Natural killer cell (primary cell): ENCODE measurements around the gene HSPA5. TPM values are rescaled to one million over a fixed set of nuclear protein-coding genes. Genes with fewer than 3 reads are reported as not detected.
A peak's percentile ranks its signal among the peaks of the same experiment; 100 is the strongest.
"Not testable (repeated sequence)": the region's sequence is repeated elsewhere in the genome, so short reads cannot be mapped to it uniquely, and the experiment has no call there.

ENCODE experiments used
- ATAC-seq, 3 donors: fragments of 150-1000 bp in 2 of 3; fragments of 200-7000 bp in 1 of 3; cut with Tn5 transposase; 1 replicate in 1 of 3; 2 replicates in 2 of 3; pipeline ENCODE4 v1.10.0; 2021; ENCODE audit warnings: mild to moderate bottlenecking in 2 of 3, moderate library complexity in 2 of 3
- DNase-seq, 2 donors: peaks; one replicate each; pipeline versions ENCODE4 v3.0.0 to v3.0.0-alpha.2; 2013 to 2021; ENCODE audit warnings: mixed read lengths in 1 of 2
- H3K27ac ChIP-seq: one replicate; pipeline ENCODE4 v1.5.1; 2013; ENCODE audit warnings: mild to moderate bottlenecking, low read length
- H3K27me3 ChIP-seq: one replicate; pipeline ENCODE4 v1.6.1; 2013; ENCODE audit warnings: low read length; ENCODE audit not compliant: control insufficient read depth, insufficient read depth
- H3K36me3 ChIP-seq: one replicate; pipeline ENCODE4 v1.6.1; 2013; ENCODE audit warnings: low read length; ENCODE audit not compliant: control insufficient read depth, insufficient read depth
- H3K4me1 ChIP-seq: one replicate; pipeline ENCODE4 v1.6.1; 2013; ENCODE audit warnings: low read length; ENCODE audit not compliant: control insufficient read depth, insufficient read depth
- H3K4me3 ChIP-seq: one replicate; pipeline ENCODE4 v1.5.1; 2013; ENCODE audit warnings: low read length
- H3K9me3 ChIP-seq: one replicate; pipeline ENCODE4 v1.6.1; 2013; ENCODE audit warnings: low read length; ENCODE audit not compliant: control insufficient read depth, insufficient read depth
- H3K27ac Mint-ChIP-seq, 2 donors: one replicate each; pipeline ENCODE4 v1.8.0; 2022; ENCODE audit warnings: mild to moderate bottlenecking in 2 of 2, mixed read lengths in 2 of 2, moderate library complexity in 1 of 2
- H3K27me3 Mint-ChIP-seq, 2 donors: one replicate each; pipeline ENCODE4 v1.8.0; 2022; ENCODE audit warnings: low read depth in 2 of 2, mixed read lengths in 2 of 2
- H3K36me3 Mint-ChIP-seq: one replicate; pipeline ENCODE4 v1.8.0; 2022; ENCODE audit warnings: mixed read lengths
- H3K4me1 Mint-ChIP-seq, 2 donors: one replicate each; pipeline ENCODE4 v1.8.0; 2022; ENCODE audit warnings: mixed read lengths in 2 of 2
- H3K4me3 Mint-ChIP-seq: one replicate; pipeline ENCODE4 v1.8.0; 2022; ENCODE audit warnings: mild to moderate bottlenecking, moderate library complexity, mixed read lengths
- H3K9me3 Mint-ChIP-seq, 2 donors: one replicate each; pipeline ENCODE4 v1.8.0; 2022; ENCODE audit warnings: mixed read lengths in 2 of 2
- CTCF ChIP-seq: fragments of 200-600 bp; IDR thresholded peaks from one replicate; pipeline ENCODE4 v1.8.0; 2022; ENCODE audit warnings: antibody characterized with exemption
- WGBS: methylation state at CpG from one replicate; pipeline ENCODE4 v1.1.7; 2013; ENCODE audit warnings: missing lambda C conversion rate; ENCODE audit not compliant: insufficient coverage; 5-methylcytosine and 5-hydroxymethylcytosine counted together
- intact Hi-C: fragments of 100-400 bp; cut with micrococcal nuclease; formaldehyde crosslinking; loops from one replicate; pipeline ENCODE4 v1.14.2; 2022
- total RNA-seq, 4 donors: library from RNA; stranded (reverse); fragments of 120-200 nt in 1 of 4; gene quantifications; one replicate each; pipeline versions ENCODE4 v1.2.3 to v1.2.4, GENCODE V29; 2013 to 2022

HSPA5 gene
- total RNA-seq, 3 donors from 2014 or later (not counting 1 experiment from before 2014, with no cell fraction given) = 222 to 281 (median 275) TPM

GRCh38 chr9:125238127-125238914 lies 2.8 kb downstream of the HSPA5 start:
- H3K27ac Mint-ChIP-seq = peak overlapping the region; percentile 49 to 99
- DNase-seq (peak in 1 of 2 donors; percentile 22), ATAC-seq (no peak)
- H3K4me3 ChIP-seq = no peak overlapping the region
- peaks cover 35% of the 10 kb centered on the region for H3K4me1 ChIP-seq
- no peaks in the 10 kb centered on the region for H3K9me3 ChIP-seq
- intact Hi-C loops = no loop called here
- H3K9me3 Mint-ChIP-seq = no peaks in the 10 kb centered on the region
- H3K4me1 Mint-ChIP-seq = peaks cover 66 to 68% of the 10 kb centered on the region in 2 donors
- peaks cover 28% of the 10 kb centered on the region for H3K36me3 Mint-ChIP-seq
- 89% methylated on average over 7 of the region's 7 CpGs for WGBS
- H3K4me3 Mint-ChIP-seq = peak overlapping the region; percentile 97
- peaks cover 52% of the 10 kb centered on the region for H3K36me3 ChIP-seq
- H3K27ac ChIP-seq = no peak overlapping the region
- H3K27me3 Mint-ChIP-seq = peaks cover 0 to 2% of the 10 kb centered on the region in 2 donors
- H3K27me3 ChIP-seq = no peaks in the 10 kb centered on the region
- TF ChIP-seq CTCF = no peak

GRCh38 chr9:125236520-125237159 lies 4.5 kb downstream of the HSPA5 start:
- Mint-ChIP-seq H3K4me1 (peaks cover 59% of the 10 kb centered on the region in 2 donors), H3K36me3 (peaks cover 28% of the 10 kb centered on the region), H3K4me3 (peak overlapping the region; percentile 13), H3K27ac (peak overlapping the region; percentile 58 to 59)
- WGBS = 88% methylated on average over 2 of the region's 5 CpGs
- ATAC-seq, H3K9me3 Mint-ChIP-seq, H3K4me3 ChIP-seq, H3K27ac ChIP-seq, H3K9me3 ChIP-seq, H3K27me3 ChIP-seq, intact Hi-C loops, H3K27me3 Mint-ChIP-seq: not testable (repeated sequence)
- peaks cover 59% of the 10 kb centered on the region for H3K36me3 ChIP-seq
- H3K4me1 ChIP-seq = peaks cover 23% of the 10 kb centered on the region
- peak in 1 of 2 donors; percentile 24 for DNase-seq

- no peaks in the 10 kb centered on the region for H3K27me3 Mint-ChIP-seq
- intact Hi-C loops = no loop called here
- H3K27ac Mint-ChIP-seq = peak overlapping the region; percentile 58 to 59
These were observed 5.2 kb downstream of the HSPA5 start for GRCh38 chr9:125235804-125236519.

GRCh38 chr9:125234099-125234498 lies 7.0 kb downstream of the HSPA5 start:
- H3K9me3 ChIP-seq, H3K27me3 Mint-ChIP-seq, H3K4me3 Mint-ChIP-seq, H3K27me3 ChIP-seq, H3K9me3 Mint-ChIP-seq, H3K27ac ChIP-seq, intact Hi-C loops, H3K4me3 ChIP-seq, DNase-seq, ATAC-seq: not testable (repeated sequence)
- Histone ChIP-seq H3K4me1 (peaks cover 16% of the 10 kb centered on the region), H3K36me3 (peaks cover 63% of the 10 kb centered on the region)
- peaks cover 26% of the 10 kb centered on the region for H3K36me3 Mint-ChIP-seq
- H3K27ac Mint-ChIP-seq = peak overlapping the region in 1 of 2 donors; percentile 45
- WGBS = 98% methylated on average over 7 of the region's 8 CpGs
- peaks cover 37 to 39% of the 10 kb centered on the region in 2 donors for H3K4me1 Mint-ChIP-seq

More at GRCh38 chr9:125235804-125236519, 5.2 kb downstream of the HSPA5 start:
- H3K27me3 ChIP-seq = no peaks in the 10 kb centered on the region
- Mint-ChIP-seq H3K9me3 (no peaks in the 10 kb centered on the region), H3K36me3 (peaks cover 28% of the 10 kb centered on the region), H3K4me1 (peaks cover 52 to 53% of the 10 kb centered on the region in 2 donors), H3K4me3 (peak overlapping the region; percentile 57)
- no peak overlapping the region for H3K4me3 ChIP-seq
- H3K9me3 ChIP-seq = no peaks in the 10 kb centered on the region
- H3K27ac ChIP-seq = no peak overlapping the region
- TF ChIP-seq CTCF = no peak
- ATAC-seq = no peak
- peaks cover 59% of the 10 kb centered on the region for H3K36me3 ChIP-seq
- 78% methylated on average over 3 of the region's 5 CpGs for WGBS
- peak in 1 of 2 donors; percentile 26 for DNase-seq
- H3K4me1 ChIP-seq = peaks cover 23% of the 10 kb centered on the region
